ENCODE data around the gene ADGRG4. TPM values are rescaled to one million over a fixed set of nuclear protein-coding genes. Genes with fewer than 3 reads are reported as not detected.

ADGRG4 gene
- total RNA-seq, 1 experiment from 2014 or later: not detected

DNA sequence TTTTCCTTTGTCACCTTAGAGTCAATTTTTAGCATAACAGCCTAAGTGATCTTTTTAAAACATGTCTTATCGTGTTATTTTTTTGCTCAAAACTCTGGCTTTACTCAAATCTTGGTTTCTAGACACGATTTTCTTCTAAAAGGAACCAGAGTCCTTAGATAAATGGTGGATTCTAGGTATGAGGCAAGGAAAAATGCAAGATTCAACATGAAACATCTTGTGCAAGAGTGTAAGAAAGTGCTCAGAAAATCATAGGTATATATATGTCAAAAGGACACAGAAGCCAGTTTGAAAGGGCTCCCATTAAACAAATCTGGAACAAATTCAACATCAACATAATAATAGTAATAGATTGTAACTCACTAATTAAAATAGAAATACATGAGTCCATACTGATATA is 8.1 kb upstream of the ADGRG4 start:
- no peak for DNase-seq (ENCODE audit: low spot score)

DNA sequence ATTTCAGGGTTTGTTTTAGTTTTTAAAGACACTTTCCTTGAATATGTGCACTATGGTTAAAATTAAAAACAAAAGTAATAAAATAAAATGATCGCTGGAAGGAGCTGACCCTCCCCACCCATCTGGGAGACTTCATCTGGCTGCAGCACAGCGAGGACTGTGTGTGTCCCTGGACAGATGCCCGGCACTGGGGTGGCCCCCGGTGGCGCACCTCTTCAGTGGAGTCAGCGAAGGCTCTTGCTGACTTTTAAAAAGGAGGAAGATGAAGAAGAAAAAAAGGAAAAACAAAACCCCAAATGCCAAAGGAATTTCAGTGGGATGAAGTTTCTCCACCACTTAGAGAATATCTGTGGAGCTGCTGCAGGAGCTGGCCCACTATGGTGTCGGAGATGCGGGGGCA is 5.4 kb upstream of the ADGRG4 start:
- no peak for DNase-seq (ENCODE audit: low spot score)

DNA sequence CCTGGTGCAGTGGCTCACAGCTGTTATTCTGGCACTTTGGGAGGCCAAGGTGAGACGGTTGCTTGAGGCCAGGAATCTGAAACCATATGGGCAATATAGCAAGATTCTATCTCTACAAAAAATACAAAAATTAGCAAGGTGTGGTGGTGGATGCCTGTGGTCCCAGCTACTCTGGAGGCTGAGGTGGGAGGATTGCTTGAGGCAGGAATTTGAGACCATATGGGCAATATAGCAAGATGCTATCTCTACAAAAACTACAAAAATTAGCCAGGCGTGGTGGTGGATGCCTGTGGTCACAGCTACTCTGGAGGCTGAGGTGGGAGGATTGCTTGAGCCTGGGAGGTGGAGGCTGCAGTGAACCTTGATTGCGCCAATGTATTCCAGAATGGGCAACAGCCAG is 2.3 kb downstream of the ADGRG4 start:
- DNase-seq (ENCODE audit: low spot score): no peak

DNA sequence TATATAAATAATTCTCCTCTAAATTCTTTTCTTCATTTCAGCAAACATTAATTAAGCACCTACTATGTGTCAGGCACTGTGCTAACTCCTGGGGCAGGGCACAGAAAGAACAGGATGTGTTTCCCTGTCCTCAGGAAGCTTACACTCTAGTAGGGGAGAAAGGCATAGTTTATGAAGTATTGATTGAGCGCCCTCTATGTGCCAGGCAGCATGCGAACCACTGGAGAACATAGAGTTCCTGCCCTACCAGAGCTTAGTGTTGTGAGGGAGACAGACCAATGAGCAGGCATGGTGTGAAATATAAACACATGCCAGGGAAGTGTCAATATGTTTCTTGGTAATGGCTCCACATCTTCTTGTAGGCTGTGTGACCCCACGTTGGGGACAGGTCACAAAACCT is 3.7 kb downstream of the ADGRG4 start:
- DNase-seq (ENCODE audit: low spot score): no peak

DNA sequence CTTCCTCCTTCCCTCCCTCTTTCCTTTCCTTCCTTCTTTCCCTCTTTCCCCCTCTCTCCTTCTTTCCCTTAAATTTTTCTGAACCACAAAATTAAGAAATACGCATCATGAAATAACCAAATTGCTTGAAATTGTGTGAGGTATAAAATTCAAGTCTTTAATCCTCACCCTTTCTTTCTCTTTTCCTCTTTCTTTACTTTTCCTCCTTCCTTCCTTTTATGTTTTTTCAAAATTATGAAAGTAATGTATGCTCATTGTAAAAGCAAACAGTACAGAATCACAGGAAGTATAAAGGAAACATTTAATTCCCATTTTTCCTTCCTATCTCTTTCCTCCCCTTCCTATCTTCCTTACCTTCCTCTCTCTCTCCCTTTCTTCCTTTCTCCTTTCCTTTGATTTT is 5.4 kb downstream of the ADGRG4 start:
- DNase-seq (ENCODE audit: low spot score): no peak

DNA sequence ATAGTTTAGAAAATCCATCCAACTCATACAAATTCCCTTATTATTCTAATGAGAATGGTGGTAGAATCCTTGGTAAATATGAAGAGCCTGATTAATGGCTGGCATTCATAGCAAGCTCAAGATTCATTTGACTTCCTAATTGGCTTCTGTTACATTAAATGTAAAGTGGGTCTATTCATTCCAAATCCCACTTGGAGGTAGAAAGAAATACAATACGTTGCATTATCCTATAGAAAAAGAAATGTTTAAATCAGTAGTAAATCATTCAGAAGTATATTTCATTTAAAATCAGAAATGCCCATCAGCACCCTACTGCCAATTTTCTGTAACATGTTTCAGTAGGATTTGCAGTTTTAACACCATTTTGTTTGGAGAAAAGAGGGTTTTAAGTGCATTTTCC is 6.7 kb downstream of the ADGRG4 start:
- DNase-seq (ENCODE audit: low spot score): no peak

DNA sequence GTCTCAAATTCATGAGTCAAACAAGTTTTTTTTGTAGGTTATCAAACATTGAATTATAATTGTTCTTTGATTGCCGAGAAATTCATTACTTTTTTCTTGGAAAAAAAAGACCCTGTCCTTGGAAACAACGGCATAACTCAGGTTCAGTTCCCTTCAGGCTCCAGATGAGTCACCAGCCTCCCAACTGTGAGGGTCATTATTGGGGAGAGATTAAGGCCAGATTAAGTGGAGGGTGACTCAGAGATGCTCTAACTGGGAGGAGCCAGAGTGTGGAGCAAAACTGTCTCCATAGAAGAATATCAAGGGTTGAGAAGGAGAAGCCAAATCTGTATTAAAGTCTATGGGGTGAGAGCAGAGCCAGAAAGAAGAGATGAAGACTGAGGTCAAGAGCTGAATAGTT is 9.6 kb downstream of the ADGRG4 start:
- DNase-seq (ENCODE audit: low spot score): peak; percentile 29

DNA sequence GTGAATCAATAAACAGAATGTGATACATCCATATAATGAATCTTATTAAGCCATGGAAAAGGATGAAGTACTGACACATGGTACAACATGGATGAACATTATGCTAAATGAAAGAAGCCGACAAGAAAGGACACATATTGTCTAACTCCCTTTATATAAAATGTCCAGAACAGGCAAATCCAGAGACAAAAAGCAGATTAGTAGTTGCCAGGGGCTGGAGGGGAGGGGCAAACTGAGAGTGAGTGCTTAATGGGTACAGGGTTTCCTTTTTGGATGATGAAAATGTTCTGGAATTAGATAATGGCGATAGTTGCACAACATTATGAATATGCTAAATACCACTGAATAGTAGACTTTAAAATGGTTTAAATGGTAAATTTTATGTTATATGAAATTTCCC is 17.4 kb downstream of the ADGRG4 start:
- DNase-seq (ENCODE audit: low spot score): no peak

DNA sequence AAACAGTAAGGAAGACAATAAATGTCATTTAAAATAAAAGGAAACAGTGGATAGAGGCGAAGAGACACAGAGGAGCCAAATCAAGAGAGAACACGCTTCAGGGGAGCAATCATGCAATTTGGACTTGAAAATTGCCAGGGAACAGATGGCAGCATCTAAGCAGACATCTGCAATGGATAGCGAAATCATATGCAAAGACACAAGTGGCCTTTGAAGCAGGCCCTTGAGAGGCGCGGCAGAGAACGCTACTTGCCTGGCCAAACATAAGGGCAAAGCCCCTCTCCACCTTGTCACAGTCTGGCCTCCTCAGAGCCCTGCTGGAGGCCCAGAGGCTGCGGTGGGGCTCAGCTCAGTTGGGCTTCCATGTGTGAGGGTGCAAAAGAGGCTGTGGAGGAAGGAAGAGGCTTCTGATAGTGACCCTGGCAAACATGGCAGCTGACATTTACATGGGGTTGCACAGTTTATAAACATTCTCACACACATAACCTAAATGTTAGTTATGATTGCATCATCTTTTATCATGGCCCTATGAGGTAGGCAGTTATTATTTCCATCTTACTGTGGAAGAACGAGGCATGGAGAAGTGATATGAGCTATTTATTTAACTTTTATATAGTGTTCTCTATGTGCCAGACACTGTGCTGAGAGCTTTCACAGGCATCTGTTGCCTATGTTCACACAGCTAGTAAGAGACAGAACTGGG is 18.3 kb downstream of the ADGRG4 start:
- no peak for DNase-seq (ENCODE audit: low spot score)

DNA sequence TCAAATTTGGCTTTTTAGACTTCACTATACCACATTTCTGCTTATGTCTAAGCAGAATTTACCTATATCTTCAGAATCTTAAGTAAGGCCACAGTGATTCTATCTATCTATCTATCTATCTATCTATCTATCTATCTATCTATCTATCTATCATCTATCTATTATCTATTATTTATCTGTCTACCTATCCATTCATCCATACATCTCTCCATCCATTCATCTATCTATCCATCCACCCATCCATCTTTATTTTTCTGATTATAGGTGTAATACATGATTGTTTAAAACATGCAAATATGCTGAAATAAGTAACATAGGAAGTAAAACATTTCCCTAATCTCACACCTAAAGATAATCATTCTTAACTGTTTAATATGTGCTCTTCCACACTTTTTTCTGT is 18.8 kb downstream of the ADGRG4 start:
- DNase-seq (ENCODE audit: low spot score): no peak

DNA sequence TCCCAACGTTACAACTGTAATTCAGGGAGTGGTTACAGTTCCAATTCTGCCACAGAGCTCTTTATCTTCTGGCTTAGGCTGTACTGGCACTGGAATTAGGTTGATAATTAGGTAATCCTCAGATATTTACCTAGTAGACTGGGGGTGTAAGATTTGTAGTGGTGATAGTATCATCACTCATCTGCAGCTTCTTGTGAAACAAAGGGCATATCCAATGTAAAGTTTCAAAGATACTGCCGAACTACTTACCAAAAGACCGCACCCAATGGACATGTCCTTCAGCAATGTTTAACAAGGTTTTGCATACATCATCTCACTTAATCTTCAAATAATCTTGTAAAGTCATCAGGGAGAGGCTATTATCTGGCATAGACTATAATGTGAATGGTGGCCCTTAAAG is 20.8 kb downstream of the ADGRG4 start:
- no peak for DNase-seq (ENCODE audit: low spot score)

DNA sequence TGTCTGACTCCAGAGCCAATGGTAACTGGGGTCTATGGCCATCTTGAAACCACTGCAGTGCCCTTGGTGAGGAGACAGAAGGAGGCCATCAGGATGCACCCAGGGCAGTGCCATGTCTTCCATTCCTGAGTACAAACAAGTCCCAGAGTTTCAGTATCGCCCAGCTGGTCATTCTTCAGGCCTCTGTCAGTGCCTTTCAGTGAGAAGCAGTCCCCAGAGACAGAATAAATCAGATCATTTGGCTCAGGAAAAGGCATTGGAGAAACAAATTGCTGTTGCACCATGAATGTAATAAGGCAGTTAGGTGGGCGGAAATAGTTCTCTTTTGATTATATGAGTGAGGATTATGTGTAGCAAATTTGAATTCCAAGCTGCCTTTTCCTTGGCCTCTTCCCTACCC is 21.3 kb downstream of the ADGRG4 start:
- no peak for DNase-seq (ENCODE audit: low spot score)

DNA sequence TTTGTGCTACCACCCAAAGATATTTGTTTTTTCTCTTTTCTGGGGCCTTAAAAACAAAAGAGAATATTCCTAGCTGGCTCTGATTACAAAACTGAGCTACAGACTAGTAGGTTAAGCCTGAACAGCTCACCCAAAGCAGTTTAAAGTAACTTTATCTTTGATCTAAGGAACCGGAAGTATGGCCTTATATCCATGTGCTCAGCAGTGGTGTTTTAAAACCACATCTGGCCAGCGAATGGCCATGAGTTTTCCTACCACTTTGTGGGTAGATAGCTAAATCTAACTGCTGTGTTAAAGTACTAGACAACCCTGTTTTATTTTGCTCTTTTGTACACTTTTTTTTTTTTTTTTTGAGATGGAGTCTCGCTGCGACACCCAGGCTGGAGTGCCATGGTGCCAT is 24.6 kb downstream of the ADGRG4 start:
- DNase-seq (ENCODE audit: low spot score): no peak

DNA sequence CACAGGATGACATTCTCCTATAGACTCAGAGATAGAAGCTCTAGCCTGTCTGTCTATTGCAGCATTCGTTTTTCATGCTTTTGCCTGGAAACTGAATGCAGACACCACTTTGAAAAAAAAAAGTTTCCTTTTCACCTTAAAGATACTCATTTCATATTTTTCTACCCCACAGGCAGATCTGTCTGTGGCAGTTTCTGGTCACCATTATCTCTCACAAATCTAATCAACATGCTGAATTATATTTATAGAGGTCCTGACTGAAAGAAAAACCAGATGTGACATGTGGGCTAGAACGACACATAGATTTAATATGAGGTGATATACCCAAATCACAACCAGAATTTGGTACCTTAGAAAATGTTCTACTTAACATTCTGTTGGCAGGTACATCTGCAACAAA is 28.2 kb downstream of the ADGRG4 start:
- no peak for DNase-seq (ENCODE audit: low spot score)

DNA sequence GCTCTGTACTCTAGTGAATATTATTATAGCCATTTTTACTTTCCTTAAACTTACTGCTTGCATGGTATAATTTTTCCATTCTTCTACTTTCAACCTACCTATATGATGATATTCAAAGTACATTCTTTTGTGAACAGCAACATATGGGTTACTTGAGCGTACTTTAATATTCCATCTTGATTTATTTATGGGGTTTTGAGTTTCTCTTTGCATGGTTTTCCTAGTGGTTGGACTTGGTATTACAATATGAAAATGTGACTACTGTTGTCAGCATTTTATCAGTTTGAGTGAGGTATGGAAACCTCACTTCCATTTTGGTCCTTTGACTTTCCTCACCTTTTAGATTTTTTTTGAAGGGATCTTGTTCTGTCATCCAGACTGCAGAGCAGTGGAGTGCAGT is 35.9 kb downstream of the ADGRG4 start:
- DNase-seq (ENCODE audit: low spot score): no peak

DNA sequence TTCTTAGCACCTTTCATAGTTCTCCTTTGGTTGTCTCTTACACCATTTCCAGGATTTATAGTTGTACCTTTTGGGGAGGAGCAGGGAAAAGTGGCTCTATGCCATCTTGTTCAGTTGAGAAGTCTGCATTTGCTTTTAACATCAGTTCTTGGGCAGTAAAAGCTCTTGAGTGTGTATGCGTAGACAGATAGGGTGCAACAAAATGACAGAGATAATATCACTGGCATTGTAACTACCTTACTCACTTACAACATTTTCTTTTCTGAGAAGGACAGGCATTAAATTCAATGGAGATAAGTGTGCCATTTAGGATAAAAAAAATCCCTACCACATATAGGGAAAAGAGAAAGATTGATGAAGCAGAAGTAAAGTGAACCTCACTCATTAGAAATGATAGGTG is 38.9 kb downstream of the ADGRG4 start:
- DNase-seq (ENCODE audit: low spot score): no peak

DNA sequence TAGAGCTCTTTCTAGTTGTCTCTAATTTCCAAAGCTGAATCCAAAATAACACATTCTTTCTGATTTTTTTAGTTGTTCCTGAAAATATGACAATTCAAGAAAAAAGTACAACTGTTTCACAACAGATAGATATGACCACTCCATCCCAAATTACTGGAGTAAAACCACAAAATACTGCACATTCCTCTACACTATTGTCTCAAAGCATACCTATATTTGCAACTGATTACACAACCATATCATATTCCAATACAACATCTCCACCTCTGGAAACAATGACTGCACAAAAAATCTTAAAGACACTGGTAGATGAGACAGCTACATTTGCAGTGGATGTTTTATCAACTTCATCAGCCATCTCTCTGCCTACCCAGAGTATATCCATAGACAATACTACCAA is 43.6 kb downstream of the ADGRG4 start:
- no peak for DNase-seq (ENCODE audit: low spot score)

DNA sequence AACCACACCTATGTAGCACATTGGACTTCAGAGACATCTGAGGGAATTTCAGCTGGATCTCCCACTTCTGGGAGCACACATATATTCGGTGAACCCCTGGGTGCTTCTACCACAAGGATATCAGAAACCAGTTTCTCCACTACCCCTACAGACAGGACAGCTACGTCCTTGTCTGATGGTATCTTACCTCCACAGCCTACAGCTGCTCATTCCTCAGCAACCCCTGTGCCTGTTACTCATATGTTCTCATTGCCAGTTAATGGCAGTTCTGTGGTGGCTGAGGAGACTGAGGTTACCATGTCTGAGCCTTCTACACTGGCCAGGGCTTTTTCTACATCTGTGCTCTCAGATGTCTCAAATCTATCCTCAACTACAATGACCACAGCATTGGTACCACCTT is 45.7 kb downstream of the ADGRG4 start:
- no peak for DNase-seq (ENCODE audit: low spot score)

DNA sequence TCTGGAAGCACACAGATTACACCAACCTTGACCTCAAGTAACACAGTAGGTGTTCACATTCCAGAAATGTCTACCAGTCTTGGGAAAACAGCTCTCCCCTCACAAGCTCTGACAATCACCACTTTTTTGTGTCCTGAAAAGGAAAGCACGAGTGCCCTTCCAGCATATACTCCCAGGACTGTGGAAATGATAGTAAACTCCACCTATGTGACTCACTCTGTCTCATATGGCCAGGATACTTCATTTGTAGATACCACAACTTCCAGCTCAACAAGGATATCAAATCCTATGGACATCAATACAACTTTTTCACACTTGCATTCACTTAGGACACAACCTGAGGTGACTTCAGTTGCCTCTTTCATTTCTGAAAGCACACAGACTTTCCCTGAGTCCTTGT is 46.9 kb downstream of the ADGRG4 start:
- no peak for DNase-seq (ENCODE audit: low spot score)

DNA sequence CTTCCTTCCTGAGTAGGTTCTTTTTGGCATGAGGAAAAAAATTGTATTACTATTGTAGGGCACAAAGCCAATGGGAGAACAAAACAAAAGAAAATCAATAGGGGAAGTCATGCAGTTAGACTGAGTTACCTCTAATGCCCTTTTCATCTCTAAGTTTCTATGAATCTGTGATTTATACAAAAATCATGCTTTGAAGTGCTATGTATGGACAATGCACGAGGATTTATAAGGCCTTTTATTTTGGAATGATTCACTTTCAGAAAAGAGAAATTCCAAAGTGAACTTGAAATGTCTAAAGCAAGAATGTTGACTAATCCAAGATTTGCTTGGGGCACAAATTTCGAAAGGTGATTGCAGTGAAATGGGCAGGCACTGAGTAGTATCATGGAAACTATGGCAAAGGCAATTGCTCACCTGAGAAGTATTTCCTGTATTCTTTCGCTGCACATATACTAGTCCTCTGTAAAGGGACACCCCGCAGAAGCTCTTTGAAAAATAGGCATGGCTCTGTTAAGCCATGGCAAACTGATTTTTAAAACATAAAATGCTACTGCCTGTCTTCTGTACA is 52.8 kb downstream of the ADGRG4 start:
- no peak for DNase-seq (ENCODE audit: low spot score)

DNA sequence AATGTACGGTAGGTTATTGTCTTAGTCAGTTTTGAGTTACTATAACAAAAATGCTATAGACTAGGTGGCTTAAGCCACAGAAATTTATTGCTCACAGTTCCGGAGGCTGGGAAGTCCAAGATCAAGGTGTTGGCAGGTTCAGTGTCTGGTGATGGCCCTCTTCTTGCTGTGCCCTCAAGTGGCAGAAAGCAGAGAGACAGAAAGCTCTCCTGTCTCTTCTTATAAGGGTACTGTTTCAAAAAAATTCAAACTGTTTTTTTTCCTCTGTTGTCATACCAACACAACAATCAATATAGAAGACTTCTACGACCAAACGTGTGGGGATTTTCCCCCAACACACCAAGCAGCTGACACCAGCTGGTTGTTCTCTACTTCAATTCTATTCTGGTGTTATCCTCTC is 53.4 kb downstream of the ADGRG4 start:
- no peak for DNase-seq (ENCODE audit: low spot score)

DNA sequence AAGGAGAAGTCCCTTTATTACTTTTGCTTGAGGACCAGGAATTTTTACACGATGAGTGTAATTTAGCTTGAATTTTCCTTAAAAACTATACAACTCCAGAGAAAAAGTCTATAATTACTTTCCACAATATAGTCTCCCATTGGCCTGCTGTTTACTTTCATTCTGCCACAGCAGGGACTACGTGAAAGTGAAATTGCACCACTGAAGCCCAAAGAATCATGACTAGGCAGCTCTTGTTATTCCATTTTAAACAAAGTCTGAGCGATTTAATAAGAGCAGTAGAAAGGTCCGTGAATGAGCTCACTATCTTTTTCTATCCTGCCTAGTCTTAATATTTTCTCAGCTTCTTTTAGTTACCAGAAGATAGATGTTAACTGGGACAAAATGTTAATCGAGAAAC is 68.6 kb downstream of the ADGRG4 start:
- peak; percentile 19 for DNase-seq (ENCODE audit: low spot score)

DNA sequence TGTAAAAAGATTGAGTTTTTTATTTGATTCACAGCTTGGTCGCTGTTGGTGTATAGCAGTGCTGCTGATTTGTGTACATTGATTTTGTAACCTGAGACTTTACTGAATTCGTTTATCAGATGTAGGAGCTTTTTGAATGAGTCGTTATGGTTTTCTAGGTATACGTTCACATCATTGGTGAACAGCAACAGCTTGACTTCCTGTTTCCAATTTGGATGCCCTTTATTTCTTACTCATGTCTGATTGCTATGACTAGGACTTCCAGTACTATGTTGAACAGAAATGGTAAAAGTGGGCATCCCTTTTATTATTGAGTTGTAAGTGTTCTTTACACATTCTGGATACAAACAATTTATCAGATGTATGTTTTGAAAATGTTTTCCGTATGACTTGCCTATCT is 76.0 kb downstream of the ADGRG4 start:
- no peak for DNase-seq (ENCODE audit: low spot score)

Measured in H4 (cell line).